HEK293 (cell line): ENCODE results near the gene BORCS5.

Experiments
- CTCF ChIA-PET: fragments of 350-600 bp; formaldehyde crosslinking; extraction: SDS; loops from one replicate; lab custom pipeline; 2021; ENCODE audit warnings: antibody characterized with exemption; lab: Yijun Ruan, JAX
- POLR2A ChIA-PET: fragments of 300-600 bp; formaldehyde crosslinking; extraction: SDS; loops from one replicate; lab custom pipeline; 2020; ENCODE audit warnings: antibody characterized with exemption, inconsistent platforms; lab: Yijun Ruan, JAX
- H3K27ac ChIP-seq: fragments of 200-500 bp; sonication (Bioruptor generic); 2 replicates; pipeline ENCODE4 v1.5.1; 2014; ENCODE audit warnings: low read depth, low read length, control low read depth, inconsistent platforms; ENCODE audit errors: extremely low read depth
- H3K36me3 ChIP-seq, 2 experiments: fragments of 200-500 bp in 1 of 2; sonication (Bioruptor generic) in 1 of 2; 1 replicate in 1 of 2; 2 replicates in 1 of 2; pipeline ENCODE4 v1.5.1; 2014 to 2017; ENCODE audit warnings: inconsistent platforms in 2 of 2, low read length in 2 of 2; ENCODE audit not compliant: control insufficient read depth in 2 of 2, insufficient read depth in 1 of 2
- H3K4me1 ChIP-seq: fragments of 200-500 bp; sonication (Bioruptor generic); 2 replicates; pipeline ENCODE4 v1.5.1; 2014; ENCODE audit warnings: mild to moderate bottlenecking, low read length, inconsistent platforms; ENCODE audit not compliant: control insufficient read depth, insufficient read depth
- H3K4me3 ChIP-seq: 2 replicates; pipeline ENCODE4 v1.5.1; 2011; ENCODE audit warnings: low read depth, mild to moderate bottlenecking, control low read depth, low read length, moderate library complexity
- H3K9me3 ChIP-seq: fragments of 200-500 bp; sonication (Bioruptor generic); 2 replicates; pipeline ENCODE4 v1.5.1; 2014; ENCODE audit warnings: low read depth, low read length, inconsistent platforms; ENCODE audit not compliant: control insufficient read depth, insufficient read depth
- HOXA7 ChIP-seq: sonication (generic); formaldehyde crosslinking; IDR thresholded peaks from 2 replicates; pipeline ENCODE4 v1.8.1; 2022; ENCODE audit warnings: missing genetic modification reagents, borderline replicate concordance
- KLF17 ChIP-seq: fragments of 450-650 bp; formaldehyde crosslinking; IDR thresholded peaks from 2 replicates; pipeline ENCODE4 v1.5.1; 2016; ENCODE audit warnings: missing biosample characterization, missing genetic modification characterization
- MZF1 ChIP-seq: fragments of 450-650 bp; formaldehyde crosslinking; IDR thresholded peaks from 2 replicates; pipeline ENCODE4 v1.5.1; 2017; ENCODE audit warnings: missing biosample characterization, missing genetic modification characterization, borderline replicate concordance
- PRDM4 ChIP-seq: fragments of 450-650 bp; formaldehyde crosslinking; IDR thresholded peaks from 2 replicates; pipeline ENCODE4 v1.5.1; 2017; ENCODE audit warnings: missing biosample characterization, missing genetic modification characterization
- ZNF184 ChIP-seq: fragments of 450-650 bp; IDR thresholded peaks from 2 replicates; pipeline ENCODE4 v1.5.1; 2018; ENCODE audit warnings: missing biosample characterization, mild to moderate bottlenecking, missing genetic modification characterization
- ZNF274 ChIP-seq, 2 experiments: fragments of 200-500 bp in 1 of 2; fragments of 450-650 bp in 1 of 2; sonication (Bioruptor generic) in 1 of 2; formaldehyde crosslinking in 1 of 2; IDR thresholded peaks; 2 replicates each; pipeline versions ENCODE4 v1.5.1 to v1.6.1; 2014 to 2016; ENCODE audit warnings: borderline replicate concordance in 1 of 2, inconsistent platforms in 1 of 2, low read length in 1 of 2, missing biosample characterization in 1 of 2, missing genetic modification characterization in 1 of 2
- ZNF404 ChIP-seq: fragments of 450-650 bp; formaldehyde crosslinking; IDR thresholded peaks from 2 replicates; pipeline ENCODE4 v1.5.1; 2017; ENCODE audit warnings: missing biosample characterization, missing genetic modification characterization
- ZNF510 ChIP-seq: fragments of 450-650 bp; formaldehyde crosslinking; IDR thresholded peaks from 2 replicates; pipeline ENCODE4 v1.5.1; 2018; ENCODE audit warnings: mild to moderate bottlenecking, missing genetic modification characterization, missing biosample characterization; ENCODE audit not compliant: insufficient replicate concordance
- ZNF596 ChIP-seq: fragments of 450-650 bp; IDR thresholded peaks from 2 replicates; pipeline ENCODE4 v1.5.0; 2018; ENCODE audit warnings: missing biosample characterization, mild to moderate bottlenecking, missing genetic modification characterization, moderate library complexity
- ZNF624 ChIP-seq: fragments of 450-650 bp; formaldehyde crosslinking; IDR thresholded peaks from 2 replicates; pipeline ENCODE4 v1.5.1; 2017; ENCODE audit warnings: missing biosample characterization, missing genetic modification characterization
- ZNF654 ChIP-seq: fragments of 450-650 bp; formaldehyde crosslinking; IDR thresholded peaks from 2 replicates; pipeline ENCODE4 v1.5.1; 2016; ENCODE audit warnings: low read depth, missing biosample characterization, missing genetic modification characterization
- ZNF664 ChIP-seq: fragments of 450-650 bp; formaldehyde crosslinking; IDR thresholded peaks from 2 replicates; pipeline ENCODE4 v1.5.1; 2016; ENCODE audit warnings: missing biosample characterization, missing genetic modification characterization
- ZNF76 ChIP-seq: fragments of 450-650 bp; formaldehyde crosslinking; IDR thresholded peaks from 2 replicates; pipeline ENCODE4; 2016; ENCODE audit warnings: low read depth, missing biosample characterization, missing genetic modification characterization, borderline replicate concordance
- TF ChIP-seq, protein P1 (sequence below): fragments of 450-650 bp; formaldehyde crosslinking; IDR thresholded peaks from 2 replicates; pipeline ENCODE4 v1.5.1; 2017; ENCODE audit warnings: missing biosample characterization, missing genetic modification characterization
- TF ChIP-seq, protein P2 (sequence below): fragments of 450-650 bp; formaldehyde crosslinking; IDR thresholded peaks from 2 replicates; pipeline ENCODE4 v1.5.0; 2017; ENCODE audit warnings: missing biosample characterization, missing genetic modification characterization, borderline replicate concordance
- TF ChIP-seq, protein P3 (sequence below): fragments of 450-650 bp; formaldehyde crosslinking; conservative IDR thresholded peaks from 2 replicates; pipeline ENCODE4 v1.5.1; 2016; ENCODE audit warnings: low read depth, missing biosample characterization, missing genetic modification characterization

BORCS5 gene

GRCh38 chr12:12511021-12511783, 154.3 kb downstream of the BORCS5 start:
- H3K9me3 ChIP-seq = no peaks in the 10 kb centered on the region
- H3K27ac ChIP-seq = no peak overlapping the region
- CTCF ChIA-PET = no interaction called here
- H3K36me3 ChIP-seq = peaks cover 4% of the 10 kb centered on the region in 2 experiments; a peak in 2 of 3 replicates
- no peak for TF ChIP-seq ZNF76 (tag by site-specific recombination)
- TF ChIP-seq ZNF404 (tag by site-specific recombination) = no peak
- no peak for TF ChIP-seq ZNF510
- TF ChIP-seq ZNF654 (tag by site-specific recombination) = no peak
- TF ChIP-seq KLF17 (tag by site-specific recombination) = no peak
- no peak for TF ChIP-seq ZNF596 (tag by site-specific recombination)
- TF ChIP-seq ZNF664 = no peak
- TF ChIP-seq, protein P1, sequence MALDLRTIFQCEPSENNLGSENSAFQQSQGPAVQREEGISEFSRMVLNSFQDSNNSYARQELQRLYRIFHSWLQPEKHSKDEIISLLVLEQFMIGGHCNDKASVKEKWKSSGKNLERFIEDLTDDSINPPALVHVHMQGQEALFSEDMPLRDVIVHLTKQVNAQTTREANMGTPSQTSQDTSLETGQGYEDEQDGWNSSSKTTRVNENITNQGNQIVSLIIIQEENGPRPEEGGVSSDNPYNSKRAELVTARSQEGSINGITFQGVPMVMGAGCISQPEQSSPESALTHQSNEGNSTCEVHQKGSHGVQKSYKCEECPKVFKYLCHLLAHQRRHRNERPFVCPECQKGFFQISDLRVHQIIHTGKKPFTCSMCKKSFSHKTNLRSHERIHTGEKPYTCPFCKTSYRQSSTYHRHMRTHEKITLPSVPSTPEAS = no peak
- TF ChIP-seq, protein P2, sequence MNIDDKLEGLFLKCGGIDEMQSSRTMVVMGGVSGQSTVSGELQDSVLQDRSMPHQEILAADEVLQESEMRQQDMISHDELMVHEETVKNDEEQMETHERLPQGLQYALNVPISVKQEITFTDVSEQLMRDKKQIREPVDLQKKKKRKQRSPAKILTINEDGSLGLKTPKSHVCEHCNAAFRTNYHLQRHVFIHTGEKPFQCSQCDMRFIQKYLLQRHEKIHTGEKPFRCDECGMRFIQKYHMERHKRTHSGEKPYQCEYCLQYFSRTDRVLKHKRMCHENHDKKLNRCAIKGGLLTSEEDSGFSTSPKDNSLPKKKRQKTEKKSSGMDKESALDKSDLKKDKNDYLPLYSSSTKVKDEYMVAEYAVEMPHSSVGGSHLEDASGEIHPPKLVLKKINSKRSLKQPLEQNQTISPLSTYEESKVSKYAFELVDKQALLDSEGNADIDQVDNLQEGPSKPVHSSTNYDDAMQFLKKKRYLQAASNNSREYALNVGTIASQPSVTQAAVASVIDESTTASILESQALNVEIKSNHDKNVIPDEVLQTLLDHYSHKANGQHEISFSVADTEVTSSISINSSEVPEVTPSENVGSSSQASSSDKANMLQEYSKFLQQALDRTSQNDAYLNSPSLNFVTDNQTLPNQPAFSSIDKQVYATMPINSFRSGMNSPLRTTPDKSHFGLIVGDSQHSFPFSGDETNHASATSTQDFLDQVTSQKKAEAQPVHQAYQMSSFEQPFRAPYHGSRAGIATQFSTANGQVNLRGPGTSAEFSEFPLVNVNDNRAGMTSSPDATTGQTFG = no peak
- no peak for TF ChIP-seq HOXA7 (CRISPR knock-in tag)
- TF ChIP-seq PRDM4 (tag by site-specific recombination) = no peak
- TF ChIP-seq, protein P3, sequence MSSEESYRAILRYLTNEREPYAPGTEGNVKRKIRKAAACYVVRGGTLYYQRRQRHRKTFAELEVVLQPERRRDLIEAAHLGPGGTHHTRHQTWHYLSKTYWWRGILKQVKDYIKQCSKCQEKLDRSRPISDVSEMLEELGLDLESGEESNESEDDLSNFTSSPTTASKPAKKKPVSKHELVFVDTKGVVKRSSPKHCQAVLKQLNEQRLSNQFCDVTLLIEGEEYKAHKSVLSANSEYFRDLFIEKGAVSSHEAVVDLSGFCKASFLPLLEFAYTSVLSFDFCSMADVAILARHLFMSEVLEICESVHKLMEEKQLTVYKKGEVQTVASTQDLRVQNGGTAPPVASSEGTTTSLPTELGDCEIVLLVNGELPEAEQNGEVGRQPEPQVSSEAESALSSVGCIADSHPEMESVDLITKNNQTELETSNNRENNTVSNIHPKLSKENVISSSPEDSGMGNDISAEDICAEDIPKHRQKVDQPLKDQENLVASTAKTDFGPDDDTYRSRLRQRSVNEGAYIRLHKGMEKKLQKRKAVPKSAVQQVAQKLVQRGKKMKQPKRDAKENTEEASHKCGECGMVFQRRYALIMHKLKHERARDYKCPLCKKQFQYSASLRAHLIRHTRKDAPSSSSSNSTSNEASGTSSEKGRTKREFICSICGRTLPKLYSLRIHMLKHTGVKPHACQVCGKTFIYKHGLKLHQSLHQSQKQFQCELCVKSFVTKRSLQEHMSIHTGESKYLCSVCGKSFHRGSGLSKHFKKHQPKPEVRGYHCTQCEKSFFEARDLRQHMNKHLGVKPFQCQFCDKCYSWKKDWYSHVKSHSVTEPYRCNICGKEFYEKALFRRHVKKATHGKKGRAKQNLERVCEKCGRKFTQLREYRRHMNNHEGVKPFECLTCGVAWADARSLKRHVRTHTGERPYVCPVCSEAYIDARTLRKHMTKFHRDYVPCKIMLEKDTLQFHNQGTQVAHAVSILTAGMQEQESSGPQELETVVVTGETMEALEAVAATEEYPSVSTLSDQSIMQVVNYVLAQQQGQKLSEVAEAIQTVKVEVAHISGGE (tag by site-specific recombination) = no peak
- no peak for TF ChIP-seq MZF1 (tag by site-specific recombination)
- TF ChIP-seq ZNF184 (tag by site-specific recombination) = no peak
- TF ChIP-seq ZNF624 (tag by site-specific recombination) = no peak
- no peak for TF ChIP-seq ZNF274 (IDR thresholded peaks at IDR 0.05; ENCODE audit: low read length)
- no peak for TF ChIP-seq ZNF274 (tag by site-specific recombination; IDR thresholded peaks at IDR 0.05; ENCODE audit: borderline replicate concordance)
- TF ChIP-seq, all 188 proteins: peak for 0
- Histone ChIP-seq H3K4me3 (no peak overlapping the region), H3K4me1 (peaks cover 8% of the 10 kb centered on the region)
- POLR2A ChIA-PET = no interaction called here
